ENCODE results near the gene PCSK6.

DNA sequence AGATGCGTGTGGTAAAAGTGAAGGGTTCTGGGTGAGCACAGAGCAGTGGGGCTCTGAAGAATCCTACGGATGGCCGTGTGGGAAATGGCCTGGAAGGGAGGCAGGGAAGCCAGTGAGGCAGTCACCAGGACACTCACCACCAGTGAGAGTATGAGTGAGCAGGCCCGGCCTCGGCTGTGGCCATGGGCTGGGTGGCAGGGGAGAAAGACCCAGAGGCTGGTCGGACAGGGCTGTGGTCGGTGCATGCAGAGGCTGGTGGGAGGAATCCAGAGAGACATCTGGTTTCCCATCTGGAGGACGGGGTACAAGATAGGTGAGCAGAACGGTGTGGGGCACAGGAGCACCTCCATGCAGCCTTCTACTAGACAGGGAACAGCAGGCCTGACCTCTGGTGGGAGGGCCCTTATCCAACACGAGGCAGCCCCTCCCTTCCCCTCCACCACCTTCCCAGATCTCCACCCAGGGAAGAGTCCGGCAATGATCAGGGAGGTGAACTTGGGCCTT is 10.1 kb downstream of the PCSK6 start:
- TF ChIP-seq, protein P1, sequence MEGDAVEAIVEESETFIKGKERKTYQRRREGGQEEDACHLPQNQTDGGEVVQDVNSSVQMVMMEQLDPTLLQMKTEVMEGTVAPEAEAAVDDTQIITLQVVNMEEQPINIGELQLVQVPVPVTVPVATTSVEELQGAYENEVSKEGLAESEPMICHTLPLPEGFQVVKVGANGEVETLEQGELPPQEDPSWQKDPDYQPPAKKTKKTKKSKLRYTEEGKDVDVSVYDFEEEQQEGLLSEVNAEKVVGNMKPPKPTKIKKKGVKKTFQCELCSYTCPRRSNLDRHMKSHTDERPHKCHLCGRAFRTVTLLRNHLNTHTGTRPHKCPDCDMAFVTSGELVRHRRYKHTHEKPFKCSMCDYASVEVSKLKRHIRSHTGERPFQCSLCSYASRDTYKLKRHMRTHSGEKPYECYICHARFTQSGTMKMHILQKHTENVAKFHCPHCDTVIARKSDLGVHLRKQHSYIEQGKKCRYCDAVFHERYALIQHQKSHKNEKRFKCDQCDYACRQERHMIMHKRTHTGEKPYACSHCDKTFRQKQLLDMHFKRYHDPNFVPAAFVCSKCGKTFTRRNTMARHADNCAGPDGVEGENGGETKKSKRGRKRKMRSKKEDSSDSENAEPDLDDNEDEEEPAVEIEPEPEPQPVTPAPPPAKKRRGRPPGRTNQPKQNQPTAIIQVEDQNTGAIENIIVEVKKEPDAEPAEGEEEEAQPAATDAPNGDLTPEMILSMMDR (IDR thresholded peaks at IDR 0.05; ENCODE audit: borderline replicate concordance, extremely low read depth, low read length, poor library complexity, severe bottlenecking): no peak
- no peak for TF ChIP-seq EZH2 (IDR thresholded peaks at IDR 0.05; ENCODE audit: borderline replicate concordance, low read depth, low read length, severe bottlenecking)
